Activated CD8-positive, alpha-beta memory T cell treated with anti-CD3 and anti-CD28 coated beads, Interleukin-2, amount 10 ng/mL, durations not matched to agents 7 days and 5 days (primary cell): ENCODE measurements around the gene IFITM2. TPM values are rescaled to one million over a fixed set of nuclear protein-coding genes. Genes with fewer than 3 reads are reported as not detected.
"Not testable (repeated sequence)": the region's sequence is repeated elsewhere in the genome, so short reads cannot be mapped to it uniquely, and the experiment has no call there.

Source experiments
- ATAC-seq: fragments of 150-1000 bp; cut with Tn5 transposase; one replicate; pipeline ENCODE4 v1.10.0; 2021; ENCODE audit warnings: moderate library complexity
- CTCF ChIA-PET: fragments of 350-600 bp; sonication (Branson Sonifier 250); formaldehyde crosslinking; loops from one replicate; lab custom pipeline; 2021; ENCODE audit warnings: antibody characterized with exemption; lab: Charles Lee
- DNase-seq: peaks from one replicate; pipeline ENCODE4 v3.0.0-alpha.2; 2020
- H3K27ac Mint-ChIP-seq: one replicate; pipeline ENCODE4 v1.8.0; 2021; ENCODE audit warnings: mild to moderate bottlenecking, mixed read lengths
- H3K27me3 Mint-ChIP-seq: one replicate; pipeline ENCODE4 v1.8.0; 2021; ENCODE audit warnings: mixed read lengths
- H3K36me3 Mint-ChIP-seq: one replicate; pipeline ENCODE4 v1.8.0; 2021; ENCODE audit warnings: mild to moderate bottlenecking, mixed read lengths
- H3K4me1 Mint-ChIP-seq: one replicate; pipeline ENCODE4 v1.8.0; 2021; ENCODE audit warnings: mixed read lengths
- H3K4me3 Mint-ChIP-seq: one replicate; pipeline ENCODE4 v1.8.0; 2021; ENCODE audit warnings: mild to moderate bottlenecking, moderate library complexity, mixed read lengths
- H3K9me3 Mint-ChIP-seq: one replicate; pipeline ENCODE4 v1.8.0; 2022; ENCODE audit warnings: low read depth, mixed read lengths
- total RNA-seq, 2 experiments: library from RNA; stranded (reverse); gene quantifications; one replicate each; pipeline ENCODE4 v1.2.3, GENCODE V29; 2021

The IFITM2 gene
- total RNA-seq, 2 experiments from 2014 or later: 646 to 1,401 TPM

GRCh38 chr11:330307-330693 is 22.7 kb downstream of the IFITM2 start:
- Mint-ChIP-seq H3K4me3 (no peak overlapping the region), H3K27me3 (peaks cover 12% of the 10 kb centered on the region), H3K36me3 (peaks cover 2% of the 10 kb centered on the region), H3K27ac (peak overlapping the region; percentile 78), H3K4me1 (peaks cover 68% of the 10 kb centered on the region), H3K9me3 (no peaks in the 10 kb centered on the region)
- DNase-seq (no peak), ATAC-seq (no peak)
- CTCF ChIA-PET: interaction anchor here (0.9 to 2.4 kb wide), 8 partner anchors 9 to 123 kb away, joined by 3 to 9 read pairs (median 4); partner anchors contain the start of genes BET1L and RIC8A

- peak; percentile 80 for DNase-seq
- Mint-ChIP-seq H3K4me1 (peaks cover 65% of the 10 kb centered on the region), H3K4me3 (no peak overlapping the region), H3K27me3 (peaks cover 17% of the 10 kb centered on the region), H3K9me3 (no peaks in the 10 kb centered on the region), H3K36me3 (peaks cover 2% of the 10 kb centered on the region), H3K27ac (peak overlapping the region; percentile 64)
- CTCF ChIA-PET: interaction anchor here (0.9 to 2.4 kb wide), 6 partner anchors 9 to 124 kb away, joined by 3 to 9 read pairs (median 4); partner anchors contain the start of genes BET1L and RIC8A
- peak; percentile 12 for ATAC-seq
These were observed 23.2 kb downstream of the IFITM2 start for GRCh38 chr11:330694-331357.

GRCh38 chr11:331358-332060 is 23.9 kb downstream of the IFITM2 start:
- Mint-ChIP-seq H3K27me3 (peaks cover 20% of the 10 kb centered on the region), H3K9me3 (no peaks in the 10 kb centered on the region), H3K27ac (peak overlapping the region; percentile 64), H3K4me3 (no peak overlapping the region), H3K36me3 (peaks cover 2% of the 10 kb centered on the region), H3K4me1 (peaks cover 58% of the 10 kb centered on the region)
- ATAC-seq (no peak), DNase-seq (peak; percentile 45)
- CTCF ChIA-PET: interaction anchor here (1.3 kb wide), 1 partner anchor 18 kb away, joined by 3 read pairs; no protein-coding TSS in a partner anchor

GRCh38 chr11:332651-333480 is 25.2 kb downstream of the IFITM2 start:
- CTCF ChIA-PET: interaction anchor here (0.9 to 1.3 kb wide), 2 partner anchors 16 to 64 kb away, joined by 3 to 4 read pairs; no protein-coding TSS in a partner anchor
- peaks cover 20% of the 10 kb centered on the region for H3K27me3 Mint-ChIP-seq
- H3K27ac Mint-ChIP-seq: no peak overlapping the region
- H3K9me3 Mint-ChIP-seq: no peaks in the 10 kb centered on the region
- H3K36me3 Mint-ChIP-seq: peaks cover 2% of the 10 kb centered on the region
- peaks cover 46% of the 10 kb centered on the region for H3K4me1 Mint-ChIP-seq
- no peak overlapping the region for H3K4me3 Mint-ChIP-seq
- ATAC-seq: no peak
- no peak for DNase-seq

- Mint-ChIP-seq H3K27me3 (peaks cover 20% of the 10 kb centered on the region), H3K4me1 (peaks cover 40% of the 10 kb centered on the region)
- H3K27ac Mint-ChIP-seq, H3K4me3 Mint-ChIP-seq, ATAC-seq, DNase-seq, CTCF ChIA-PET, H3K36me3 Mint-ChIP-seq, H3K9me3 Mint-ChIP-seq: not testable (repeated sequence)
These were observed 26.1 kb downstream of the IFITM2 start for GRCh38 chr11:333616-334263.

- CTCF ChIA-PET: no interaction called here
- Mint-ChIP-seq H3K4me3 (no peak overlapping the region), H3K36me3 (peaks cover 2% of the 10 kb centered on the region), H3K27me3 (peaks cover 20% of the 10 kb centered on the region), H3K4me1 (peaks cover 35% of the 10 kb centered on the region), H3K27ac (no peak overlapping the region), H3K9me3 (no peaks in the 10 kb centered on the region)
- no peak for ATAC-seq
- DNase-seq: no peak
These were observed 26.8 kb downstream of the IFITM2 start for GRCh38 chr11:334264-334994.

GRCh38 chr11:335779-336658 is 28.4 kb downstream of the IFITM2 start:
- DNase-seq (no peak), ATAC-seq (no peak)
- CTCF ChIA-PET: interaction anchor here (1.0 to 1.1 kb wide), 2 partner anchors 8 to 9 kb away, joined by 3 read pairs; no protein-coding TSS in a partner anchor
- Mint-ChIP-seq H3K36me3 (peaks cover 2% of the 10 kb centered on the region), H3K27me3 (peaks cover 27% of the 10 kb centered on the region), H3K4me1 (peaks cover 21% of the 10 kb centered on the region), H3K27ac (no peak overlapping the region), H3K9me3 (no peaks in the 10 kb centered on the region), H3K4me3 (no peak overlapping the region)

- Mint-ChIP-seq H3K4me3 (no peak overlapping the region), H3K4me1 (peaks cover 21% of the 10 kb centered on the region), H3K27me3 (peaks cover 26% of the 10 kb centered on the region), H3K27ac (no peak overlapping the region), H3K9me3 (no peaks in the 10 kb centered on the region), H3K36me3 (peaks cover 2% of the 10 kb centered on the region)
- DNase-seq (no peak), ATAC-seq (no peak)
- CTCF ChIA-PET: no interaction called here
These were observed 29.1 kb downstream of the IFITM2 start for GRCh38 chr11:336659-337198.

- Mint-ChIP-seq H3K27ac (no peak overlapping the region), H3K4me1 (peaks cover 17% of the 10 kb centered on the region), H3K27me3 (peaks cover 25% of the 10 kb centered on the region), H3K4me3 (no peak overlapping the region), H3K9me3 (no peaks in the 10 kb centered on the region), H3K36me3 (peaks cover 2% of the 10 kb centered on the region)
- no peak for ATAC-seq
- no peak for DNase-seq
- CTCF ChIA-PET: no interaction called here
These were observed 30.1 kb downstream of the IFITM2 start for GRCh38 chr11:337711-338110.

GRCh38 chr11:339963-340362 is 32.3 kb downstream of the IFITM2 start:
- peaks cover 12% of the 10 kb centered on the region for H3K4me1 Mint-ChIP-seq
- H3K36me3 Mint-ChIP-seq: peaks cover 2% of the 10 kb centered on the region
- ATAC-seq: no peak
- DNase-seq: no peak
- peaks cover 23% of the 10 kb centered on the region for H3K27me3 Mint-ChIP-seq
- H3K4me3 Mint-ChIP-seq: no peak overlapping the region
- CTCF ChIA-PET: interaction anchor here (1.0 to 2.1 kb wide), 6 partner anchors 8 to 89 kb away, joined by 3 to 9 read pairs (median 5); no protein-coding TSS in a partner anchor
- no peaks in the 10 kb centered on the region for H3K9me3 Mint-ChIP-seq
- H3K27ac Mint-ChIP-seq: no peak overlapping the region
